IPS DF 6.9 (cell line): ENCODE results near the gene ZNF335.
"Not testable (repeated sequence)": the region's sequence is repeated elsewhere in the genome, so short reads cannot be mapped to it uniquely, and the experiment has no call there.

Experiments
- DNase-seq: peaks from one replicate; pipeline ENCODE4 v3.0.0-alpha.2; 2013; ENCODE audit warnings: low read depth, low spot score
- H3K27ac ChIP-seq: one replicate; pipeline ENCODE4 v1.5.1; 2013; ENCODE audit warnings: low read length, control low read depth
- H3K27me3 ChIP-seq: 2 replicates; pipeline ENCODE4 v1.6.1; 2013; ENCODE audit warnings: mild to moderate bottlenecking, low read length; ENCODE audit not compliant: control insufficient read depth, insufficient read depth
- H3K36me3 ChIP-seq: 2 replicates; pipeline ENCODE4 v1.6.1; 2013; ENCODE audit warnings: low read length; ENCODE audit not compliant: control insufficient read depth, insufficient read depth
- H3K4me1 ChIP-seq: 2 replicates; pipeline ENCODE4 v1.6.1; 2013; ENCODE audit warnings: low read length; ENCODE audit not compliant: control insufficient read depth, insufficient read depth
- H3K4me3 ChIP-seq: 2 replicates; pipeline ENCODE4 v1.5.1; 2013; ENCODE audit warnings: mild to moderate bottlenecking, low read length
- H3K9me3 ChIP-seq: 2 replicates; pipeline ENCODE4 v1.6.1; 2013; ENCODE audit warnings: low read length, inconsistent platforms; ENCODE audit not compliant: control insufficient read depth, insufficient read depth
- WGBS: extraction: QIAGEN DNeasy Blood & Tissue Kit; methylation state at CpG from one replicate; pipeline ENCODE4 v1.1.7; 2013; ENCODE audit warnings: mixed read lengths, missing lambda C conversion rate; ENCODE audit not compliant: insufficient read length, insufficient coverage; 5-methylcytosine and 5-hydroxymethylcytosine counted together

The ZNF335 gene

GRCh38 chr20:46001498-46001897 lies 29.5 kb upstream of the ZNF335 start:
- Histone ChIP-seq H3K36me3 (no peaks in the 10 kb centered on the region), H3K4me3 (no peak overlapping the region), H3K4me1 (0 out of 2 replicates have a peak, but pooled peaks cover 2% of the 10 kb centered on the region), H3K9me3 (no peaks in the 10 kb centered on the region), H3K27ac (no peak overlapping the region), H3K27me3 (no peaks in the 10 kb centered on the region)
- no CpG with 5 or more reads among the region's 5 CpGs for WGBS
- no peak for DNase-seq

DNA sequence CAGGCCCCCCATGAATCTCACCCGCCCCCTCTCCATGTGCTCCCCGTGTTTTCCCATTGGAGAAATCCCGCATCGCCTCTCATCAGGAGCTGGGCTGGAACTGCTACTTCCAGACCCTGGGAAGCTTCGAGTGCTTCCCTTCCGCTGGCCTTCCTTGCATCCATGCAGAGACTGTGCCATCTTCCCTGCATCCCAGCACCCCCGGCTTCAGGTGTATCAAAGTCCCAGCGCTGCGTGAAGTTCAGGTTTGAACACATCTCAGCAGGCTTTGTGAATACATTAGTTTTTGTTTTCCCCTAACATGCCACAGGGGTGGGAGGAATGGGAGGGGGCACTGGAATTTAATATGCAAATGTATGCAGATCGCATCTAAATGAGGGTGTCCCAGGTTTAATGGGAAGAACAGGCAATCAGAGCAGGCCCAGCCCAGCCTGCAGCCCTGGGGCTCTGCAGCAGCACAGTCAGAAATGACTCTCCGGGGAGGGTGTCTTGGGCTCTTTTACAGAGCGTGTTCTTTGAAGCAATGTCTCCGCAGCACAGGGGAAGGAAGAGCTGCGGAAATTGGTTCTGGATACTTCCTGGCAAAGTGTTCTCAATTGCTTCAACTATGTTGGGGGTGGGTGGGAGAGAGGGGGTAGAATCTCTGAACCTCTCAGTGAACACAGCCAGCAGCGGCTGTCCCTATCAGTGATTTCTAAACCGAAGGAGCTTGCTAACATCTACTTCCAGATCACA lies 28.4 kb upstream of the ZNF335 start:
- WGBS: no CpG with 5 or more reads among the region's 16 CpGs
- H3K9me3 ChIP-seq: no peaks in the 10 kb centered on the region
- H3K4me3 ChIP-seq: no peak overlapping the region
- no peaks in the 10 kb centered on the region for H3K36me3 ChIP-seq
- no peak overlapping the region for H3K27ac ChIP-seq
- 0 out of 2 replicates have a peak, but pooled peaks cover 2% of the 10 kb centered on the region for H3K4me1 ChIP-seq
- H3K27me3 ChIP-seq: no peaks in the 10 kb centered on the region
- no peak for DNase-seq

GRCh38 chr20:45999557-46000261 lies 27.7 kb upstream of the ZNF335 start:
- DNase-seq: no peak
- H3K27me3 ChIP-seq: no peaks in the 10 kb centered on the region
- H3K36me3 ChIP-seq: no peaks in the 10 kb centered on the region
- no peak overlapping the region for H3K27ac ChIP-seq
- no peaks in the 10 kb centered on the region for H3K9me3 ChIP-seq
- H3K4me3 ChIP-seq: no peak overlapping the region
- WGBS: no CpG with 5 or more reads among the region's 4 CpGs
- H3K4me1 ChIP-seq: 0 out of 2 replicates have a peak, but pooled peaks cover 1% of the 10 kb centered on the region

GRCh38 chr20:45998761-45999160 lies 26.8 kb upstream of the ZNF335 start:
- Histone ChIP-seq H3K36me3 (no peaks in the 10 kb centered on the region), H3K27me3 (no peaks in the 10 kb centered on the region), H3K4me3 (no peak overlapping the region), H3K27ac (no peak overlapping the region), H3K4me1 (no peaks in the 10 kb centered on the region), H3K9me3 (no peaks in the 10 kb centered on the region)
- DNase-seq: no peak
- WGBS: no CpG with 5 or more reads among the region's 4 CpGs

DNA sequence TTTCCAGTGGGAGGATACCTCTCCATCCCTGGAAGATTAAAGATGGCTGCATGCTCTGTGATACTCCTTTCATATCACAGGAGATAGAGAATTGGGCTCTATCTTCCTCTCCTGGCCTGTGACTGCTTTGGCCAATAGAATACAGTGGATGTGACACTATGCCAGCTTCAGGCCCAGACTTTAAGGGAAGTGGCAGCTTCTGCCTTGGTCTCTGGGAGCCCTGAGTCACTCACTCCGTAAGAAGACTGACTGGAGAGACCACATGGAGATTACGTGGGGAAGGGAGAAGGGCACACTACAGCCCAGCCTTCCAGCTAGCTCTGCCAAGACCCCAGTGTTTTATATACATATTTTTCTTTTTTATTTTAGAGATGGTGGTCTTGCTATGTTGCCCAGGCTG lies 26.3 kb upstream of the ZNF335 start:
- Histone ChIP-seq H3K9me3 (no peaks in the 10 kb centered on the region), H3K4me1 (peaks cover 2% of the 10 kb centered on the region; the same call in 1 of the 2 replicates), H3K4me3 (no peak overlapping the region), H3K27ac (no peak overlapping the region), H3K27me3 (no peaks in the 10 kb centered on the region), H3K36me3 (no peaks in the 10 kb centered on the region)
- DNase-seq: no peak
- WGBS: no CpG with 5 or more reads among the region's 2 CpGs

DNA sequence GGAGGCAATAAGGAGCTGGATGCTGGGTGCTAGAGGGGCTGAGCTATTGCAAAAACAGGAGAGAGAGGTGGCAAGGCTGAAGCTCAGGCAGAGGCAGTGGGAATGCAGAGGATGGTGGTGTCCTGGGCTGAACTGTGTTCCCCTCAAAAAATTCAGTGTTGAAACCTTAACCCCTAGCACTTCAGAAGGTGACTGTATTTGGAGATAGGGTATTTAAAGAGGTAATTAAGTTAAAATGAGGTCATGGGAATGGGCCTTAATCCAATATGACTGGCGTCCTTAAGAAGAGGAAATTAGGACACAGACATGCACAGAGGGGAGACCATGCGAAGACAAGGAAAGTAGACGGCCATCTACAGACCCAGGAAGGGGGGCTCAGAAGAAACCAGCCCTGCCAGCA lies 25.2 kb upstream of the ZNF335 start:
- WGBS: no CpG with 5 or more reads among the region's 3 CpGs
- Histone ChIP-seq H3K27ac (no peak overlapping the region), H3K9me3 (no peaks in the 10 kb centered on the region), H3K36me3 (no peaks in the 10 kb centered on the region), H3K4me3 (no peak overlapping the region), H3K27me3 (no peaks in the 10 kb centered on the region), H3K4me1 (peaks cover 3% of the 10 kb centered on the region; the same call in 1 of the 2 replicates)
- DNase-seq: no peak

- H3K9me3 ChIP-seq, H3K27me3 ChIP-seq, H3K4me3 ChIP-seq, H3K36me3 ChIP-seq, H3K27ac ChIP-seq, H3K4me1 ChIP-seq, DNase-seq: not testable (repeated sequence)
- no CpG with 5 or more reads among the region's 6 CpGs for WGBS
Measured at GRCh38 chr20:45995495-45996097, 23.6 kb upstream of the ZNF335 start.

GRCh38 chr20:45994761-45995493 lies 22.9 kb upstream of the ZNF335 start:
- Histone ChIP-seq H3K27ac (no peak overlapping the region), H3K9me3 (no peaks in the 10 kb centered on the region), H3K27me3 (no peaks in the 10 kb centered on the region), H3K4me3 (no peak overlapping the region), H3K36me3 (no peaks in the 10 kb centered on the region), H3K4me1 (peaks cover 3% of the 10 kb centered on the region; the same call in 1 of the 2 replicates)
- DNase-seq: no peak
- WGBS: no CpG with 5 or more reads among the region's 9 CpGs

DNA sequence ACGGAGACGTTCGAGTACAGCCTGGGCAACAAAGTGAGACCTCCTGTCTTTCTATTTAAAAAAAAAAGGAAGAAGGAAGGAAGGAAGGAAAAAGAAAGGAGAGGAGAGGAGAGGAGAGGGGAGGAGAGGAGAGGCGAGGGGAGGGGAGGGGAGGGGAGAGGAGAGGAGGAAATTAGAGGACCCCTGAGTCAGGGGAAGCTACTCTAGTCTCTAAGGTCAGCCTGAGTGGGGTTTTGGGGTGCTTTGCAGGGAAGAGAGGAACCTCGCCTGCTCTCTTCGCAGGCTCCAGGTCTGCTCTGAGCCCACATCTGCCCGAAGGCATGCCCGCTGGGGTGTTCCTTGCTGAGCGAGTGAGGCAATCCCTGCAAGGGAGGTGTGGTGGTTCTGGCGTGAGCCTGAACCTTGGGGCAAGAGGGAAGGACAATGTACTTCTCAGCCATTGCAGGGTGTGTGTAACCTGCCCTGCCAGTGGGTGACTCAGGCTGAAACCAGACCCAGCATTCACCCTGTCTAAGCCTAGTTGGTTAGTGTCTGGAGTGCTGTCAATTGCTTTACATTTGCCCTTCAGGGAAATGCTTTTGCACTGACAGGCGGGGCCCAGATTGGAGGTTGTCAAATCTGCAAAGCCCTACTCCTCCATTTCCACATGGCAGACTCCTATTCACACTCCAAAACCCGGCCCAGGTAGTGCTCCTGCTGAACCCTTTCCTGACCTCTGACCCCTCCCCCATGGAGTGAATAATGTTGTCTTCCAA lies 21.4 kb upstream of the ZNF335 start:
- no peaks in the 10 kb centered on the region for H3K36me3 ChIP-seq
- peaks cover 3% of the 10 kb centered on the region; the same call in 1 of the 2 replicates for H3K4me1 ChIP-seq
- H3K27ac ChIP-seq: no peak overlapping the region
- no CpG with 5 or more reads among the region's 12 CpGs for WGBS
- no peak overlapping the region for H3K4me3 ChIP-seq
- no peaks in the 10 kb centered on the region for H3K9me3 ChIP-seq
- no peaks in the 10 kb centered on the region for H3K27me3 ChIP-seq
- DNase-seq: no peak
